ENCODE data around the gene INSL6. TPM values are rescaled to one million over a fixed set of nuclear protein-coding genes. Genes with fewer than 3 reads are reported as not detected.

INSL6 gene
- total and polyA plus RNA-seq, 10 of the 15 experiments (the other 5 are each of a cell fraction or from before 2014, with no cell fraction given) = 0.10 to 1.6 (median 0.84) TPM; not detected in 7

- TF ChIP-seq IRF3 (IDR thresholded peaks at IDR 0.05) = no peak
These were observed 39.2 kb downstream of the INSL6 start (continued) for GRCh38 chr9:5146241-5146640.

- SMC1A ChIA-PET (ENCODE audit: uncharacterized antibody, unreplicated experiment) = interaction anchor here (0.6 to 2.7 kb wide), 2 partner anchors 78 to 279 kb away, joined by 3 to 7 read pairs; no protein-coding TSS in a partner anchor
- Histone ChIP-seq H3K27me3 (replicated peaks in 1 of 2; ENCODE audit: control insufficient read depth in 2 of 2, insufficient read depth in 2 of 2, low read length in 1 of 2) (no peaks in the 10 kb centered on the region), H4K20me1 (ENCODE audit: control insufficient read depth, insufficient read depth) (no peaks in the 10 kb centered on the region), H3K9me3 (replicated peaks; ENCODE audit: control insufficient read depth, insufficient read depth, low read length) (no peaks in the 10 kb centered on the region; the same call in 1 of the 3 replicates), H3K36me3 (ENCODE audit: control insufficient read depth in 2 of 2, insufficient read depth in 2 of 2, low read length in 1 of 2) (peaks cover 6 to 7% of the 10 kb centered on the region in 2 experiments; a peak in 2 of 4 replicates), H2AFZ (ENCODE audit: control insufficient read depth, low read depth, low read length) (no peak overlapping the region), H3K4me2 (ENCODE audit: control insufficient read depth, insufficient read depth) (no peak overlapping the region), H3K27ac (ENCODE audit: control insufficient read depth, insufficient read depth) (no peak overlapping the region), H3K9ac (ENCODE audit: control insufficient read depth, insufficient read depth, low read length) (no peak overlapping the region), H3K79me2 (ENCODE audit: control insufficient read depth, insufficient read depth, low read length) (no peaks in the 10 kb centered on the region), H3K4me3 (no peak overlapping the region), H3K4me1 (ENCODE audit: control insufficient read depth, insufficient read depth, low read length) (no peaks in the 10 kb centered on the region)
- no TSS peak for BruUV-seq (replicated peaks)
- CTCF ChIA-PET = no interaction called here
- intact Hi-C loops (cut with micrococcal nuclease; ENCODE audit: unreplicated experiment) = no loop called here
- POLR2A ChIA-PET = no interaction called here
- RAD21 ChIA-PET (ENCODE audit: unreplicated experiment) = no interaction called here
- in situ Hi-C loops (cut with MboI) = no loop called here
- FAIRE-seq (no peak), ATAC-seq (no peak), DNase-seq (ENCODE audit: low read depth, low spot score) (no peak)
- WGBS (ENCODE audit: insufficient coverage, insufficient replicate concordance, low lambda C conversion rate, missing lambda C conversion rate) = 92% methylated on average over 7 of the region's 7 CpGs
- TF ChIP-seq CREM (IDR thresholded peaks at IDR 0.05; ENCODE audit: low read depth) (no peak), POLR2AphosphoS5 (IDR thresholded peaks at IDR 0.05; ENCODE audit: low read length) (no peak), HDAC2 (IDR thresholded peaks at IDR 0.05) (no peak), ZNF217 (IDR thresholded peaks at IDR 0.05) (no peak), CREB1 (IDR thresholded peaks at IDR 0.05; ENCODE audit: low read depth) (no peak), ZBTB40 (IDR thresholded peaks at IDR 0.05; ENCODE audit: borderline replicate concordance) (no peak), SREBF1 (IDR thresholded peaks at IDR 0.05; ENCODE audit: low read length) (no peak), KLF5 (IDR thresholded peaks at IDR 0.05; ENCODE audit: partially characterized antibody) (no peak), PBX3 (IDR thresholded peaks at IDR 0.05; ENCODE audit: insufficient replicate concordance, low read depth, low read length) (no peak), SKIL (IDR thresholded peaks at IDR 0.05; ENCODE audit: low read depth, poor library complexity, severe bottlenecking) (no peak), HSF1 (IDR thresholded peaks at IDR 0.05; ENCODE audit: low read depth, low read length) (no peak), RBBP5 (conservative IDR thresholded peaks at IDR 0.05) (no peak), SPI1 (IDR thresholded peaks at IDR 0.05; ENCODE audit: borderline replicate concordance, insufficient read depth, low read depth, low read length) (no peak)
These were observed 41.2 kb downstream of the INSL6 start for GRCh38 chr9:5144217-5144616.

All from GM12878 (cell line).